ENCODE data around the gene ADGRG3. TPM values are rescaled to one million over a fixed set of nuclear protein-coding genes. Genes with fewer than 3 reads are reported as not detected.

Gene ADGRG3
- total and polyA plus RNA-seq, 2 of the 8 experiments (the other 6 are each of a cell fraction or from before 2014, with no cell fraction given), result 0.28 to 0.98 TPM

- 96% methylated on average over 7 of the region's 7 CpGs; no CpG with 5 or more reads in 1 of the 2 experiments for WGBS, 2 experiments (ENCODE audit: extremely low coverage in 1 of 2, insufficient coverage in 1 of 2, insufficient read length in 1 of 2, insufficient replicate concordance in 2 of 2, low coverage in 1 of 2, low lambda C conversion rate in 2 of 2, missing lambda C conversion rate in 1 of 2)
- Histone ChIP-seq H3K18ac (ENCODE audit: extremely low read depth, low read length) (no peak overlapping the region), H2BK15ac (ENCODE audit: low read length) (no peak overlapping the region), H3K27ac (ENCODE audit: low read depth, low read length) (no peak overlapping the region), H3K4me2 (ENCODE audit: insufficient read depth in 1 of 2, low read depth in 2 of 2, low read length in 2 of 2) (no peak overlapping the region), H2BK5ac (ENCODE audit: low read depth, low read length) (no peak overlapping the region), H2AK5ac (ENCODE audit: low read depth, low read length) (no peak overlapping the region), H4K91ac (replicated peaks; ENCODE audit: insufficient read length, low read length) (no peak overlapping the region), H3K79me2 (ENCODE audit: control insufficient read depth in 1 of 2, insufficient read depth in 2 of 2, low read length in 2 of 2) (no peaks in the 10 kb centered on the region; a peak in 1 of 4 replicates), H3K56ac (replicated peaks; ENCODE audit: insufficient read length, low read depth, low read length) (no peak overlapping the region), H2BK12ac (ENCODE audit: low read depth, low read length) (no peak overlapping the region), H2BK20ac (ENCODE audit: low read length) (no peak overlapping the region), H3K4me1 (replicated peaks in 1 of 4; ENCODE audit: control insufficient read depth in 3 of 4, insufficient read depth in 4 of 4, low read length in 3 of 4) (peaks cover 0 to 15% (median 4%) of the 10 kb centered on the region in 4 experiments; a peak in 6 of 7 replicates), H3K4ac (replicated peaks; ENCODE audit: insufficient read length, low read depth, low read length) (no peak overlapping the region), H3K23ac (ENCODE audit: insufficient read length) (no peak overlapping the region), H4K20me1 (replicated peaks in 1 of 2; ENCODE audit: control insufficient read depth in 1 of 2, insufficient read depth in 2 of 2, low read length in 2 of 2) (peaks cover 0 to 5% of the 10 kb centered on the region in 2 experiments), H3K79me1 (ENCODE audit: low read depth, low read length) (no peaks in the 10 kb centered on the region), H3K9ac (replicated peaks in 1 of 4; ENCODE audit: extremely low read depth in 1 of 4, low read depth in 3 of 4, low read length in 3 of 4) (no peak overlapping the region), H2AFZ (ENCODE audit: low read length) (no peak overlapping the region), H3K36me3 (ENCODE audit: control insufficient read depth in 2 of 4, insufficient read depth in 4 of 4, low read length in 3 of 4) (peaks cover 0 to 5% (median 0%) of the 10 kb centered on the region in 4 experiments; a peak in 4 of 8 replicates), H3K9me3 (ENCODE audit: insufficient read depth in 2 of 2, low read depth in 1 of 2, low read length in 1 of 2) (no peaks in the 10 kb centered on the region), H3K14ac (ENCODE audit: insufficient read length) (no peak overlapping the region), H3K4me3 (ENCODE audit: extremely low read depth in 1 of 4, insufficient read depth in 2 of 4, low read depth in 3 of 4, low read length in 4 of 4) (no peak overlapping the region), H3K23me2 (ENCODE audit: low read depth, low read length) (peaks cover 13% of the 10 kb centered on the region; the same call in 1 of the 2 replicates), H4K5ac (ENCODE audit: insufficient read length, low read depth, low read length) (no peak overlapping the region), H3K27me3 (replicated peaks in 1 of 4; ENCODE audit: control insufficient read depth in 3 of 4, extremely low read depth in 1 of 4, insufficient read depth in 3 of 4, low read length in 3 of 4) (no peaks in the 10 kb centered on the region), H2BK120ac (replicated peaks; ENCODE audit: low read depth, low read length) (no peak overlapping the region), H4K8ac (ENCODE audit: extremely low read depth, insufficient read depth, low read length) (no peak overlapping the region)
- ChIA-PET POLR2A (ENCODE audit: partially characterized antibody) (interaction anchor here (1.1 kb wide), 1 partner anchor 22 kb away, joined by 3 read pairs; no protein-coding TSS in a partner anchor), CTCF (ENCODE audit: partially characterized antibody) (interaction anchor here (0.7 to 1.5 kb wide), 3 partner anchors 16 to 90 kb away, joined by 3 to 5 read pairs (median 3); no protein-coding TSS in a partner anchor)
- TF ChIP-seq ASH2L (IDR thresholded peaks at IDR 0.05; ENCODE audit: low read length) (no peak), TCF12 (IDR thresholded peaks at IDR 0.05; ENCODE audit: low read depth, low read length) (no peak), SIRT6 (IDR thresholded peaks at IDR 0.05; ENCODE audit: low read length) (no peak), RBBP5 (IDR thresholded peaks at IDR 0.05; ENCODE audit: borderline replicate concordance, low read depth, low read length) (no peak)
- no peak for FAIRE-seq
- no peak for DNase-seq (ENCODE audit: low read depth in 1 of 2, low spot score in 2 of 2)
Observed at GRCh38 chr16:57738844-57739243, 70.7 kb downstream of the ADGRG3 start.
